NAMALWA (cell line): ENCODE measurements around the gene CASQ2.

Experiments
- DNase-seq: peaks from one replicate; pipeline ENCODE4 v3.0.0-alpha.2; 2015; ENCODE audit warnings: low spot score

Gene CASQ2

DNA sequence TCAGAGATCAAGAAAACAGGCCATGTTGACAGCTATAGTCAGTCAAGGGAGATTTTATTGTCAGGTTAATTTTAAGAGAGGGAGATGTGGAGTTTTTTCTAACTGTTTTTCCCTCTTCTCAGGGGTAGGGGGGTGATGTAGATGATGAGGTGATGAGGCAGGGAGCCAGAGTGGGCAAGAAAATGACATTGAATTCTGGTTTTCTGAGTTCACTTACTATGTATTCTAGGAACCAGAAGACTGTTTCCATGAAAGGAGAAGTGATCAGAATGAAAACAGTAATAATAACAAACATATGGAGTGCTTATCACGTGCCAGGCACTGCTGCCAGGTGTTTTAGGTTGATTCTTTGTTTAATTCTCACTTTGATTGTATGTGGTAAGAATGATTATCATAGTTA is 40.2 kb downstream of the CASQ2 start:
- no peak for DNase-seq

- no peak for DNase-seq
These were observed 40.7 kb downstream of the CASQ2 start for GRCh38 chr1:115727706-115728249.

GRCh38 chr1:115726570-115726969 is 41.9 kb downstream of the CASQ2 start:
- DNase-seq: no peak

GRCh38 chr1:115726161-115726560 is 42.4 kb downstream of the CASQ2 start:
- no peak for DNase-seq

DNA sequence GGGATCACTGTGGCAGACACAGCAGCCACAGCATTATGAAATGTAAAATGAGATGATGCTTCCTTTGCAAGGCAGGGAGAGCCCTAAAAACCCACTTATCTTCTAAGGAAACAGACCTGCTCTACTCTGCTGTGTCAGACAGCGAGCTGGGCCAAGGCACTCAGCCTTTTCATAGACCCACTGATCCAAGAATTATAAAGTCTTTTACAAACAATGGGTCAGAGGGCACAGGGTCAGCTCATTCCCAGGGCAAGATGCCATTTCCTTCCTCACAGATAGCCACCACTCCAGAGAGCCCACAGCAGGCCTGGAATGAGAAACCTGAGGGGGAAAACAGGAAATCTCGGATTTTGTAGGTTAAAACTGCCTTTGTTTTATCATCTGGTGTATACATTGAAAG is 42.9 kb downstream of the CASQ2 start:
- DNase-seq: no peak

GRCh38 chr1:115723756-115724155 is 44.8 kb downstream of the CASQ2 start:
- no peak for DNase-seq

GRCh38 chr1:115722221-115722620 is 46.3 kb downstream of the CASQ2 start:
- DNase-seq: no peak

DNA sequence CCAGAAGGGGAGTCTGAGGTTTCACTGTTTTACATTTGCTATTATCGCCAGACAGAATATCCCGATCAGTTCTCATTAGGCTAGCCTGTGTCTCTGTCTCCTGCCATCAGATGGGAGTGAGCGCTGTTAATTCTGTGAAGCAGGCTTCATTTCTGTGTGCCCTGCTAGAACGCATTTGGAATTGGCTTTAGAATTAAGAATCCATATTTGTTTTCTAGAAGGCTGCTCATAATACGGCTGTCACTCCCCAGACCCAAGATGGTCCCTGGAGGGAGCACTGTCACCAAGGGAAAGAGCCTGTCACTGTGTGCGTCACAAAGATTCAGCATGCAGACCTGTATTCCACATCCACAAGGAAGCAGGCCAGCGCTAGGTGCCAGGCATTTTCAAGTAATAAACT is 49.2 kb downstream of the CASQ2 start:
- DNase-seq: no peak

DNA sequence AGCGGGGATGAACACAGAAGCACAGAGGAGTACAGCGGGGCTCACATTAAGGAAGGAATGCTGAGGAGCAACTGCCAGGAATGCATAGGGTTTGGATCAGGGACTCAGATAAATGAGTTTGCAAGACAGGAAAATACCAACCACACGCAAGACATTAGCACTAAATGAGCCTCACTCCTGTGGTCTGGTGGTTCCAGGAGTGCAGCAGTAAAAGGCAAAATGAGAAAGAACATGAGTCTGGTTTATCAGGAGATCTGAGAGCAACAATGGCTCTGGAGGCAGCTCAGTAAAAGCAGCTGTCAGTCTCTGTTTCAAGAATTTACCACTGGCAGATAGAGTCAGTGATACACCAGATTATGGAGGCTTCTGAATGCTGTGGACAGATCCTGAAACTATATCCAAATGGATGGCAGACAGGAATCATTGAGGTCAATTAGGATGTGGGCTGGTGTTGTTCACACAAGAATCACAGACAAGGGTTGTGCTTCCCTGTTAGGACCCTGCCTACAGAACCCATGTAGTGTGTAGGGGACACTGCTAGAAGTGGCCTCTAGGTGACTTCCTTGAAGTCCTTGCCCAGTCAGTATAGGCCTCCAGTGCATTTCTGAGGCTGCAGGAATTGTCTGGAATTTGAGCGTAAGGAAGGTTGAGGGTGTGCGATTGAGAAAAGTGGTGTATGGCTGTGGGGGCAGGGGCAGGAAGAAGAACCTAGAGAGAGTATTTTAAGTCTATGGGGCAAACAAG is 50.3 kb downstream of the CASQ2 start:
- DNase-seq: no peak

DNA sequence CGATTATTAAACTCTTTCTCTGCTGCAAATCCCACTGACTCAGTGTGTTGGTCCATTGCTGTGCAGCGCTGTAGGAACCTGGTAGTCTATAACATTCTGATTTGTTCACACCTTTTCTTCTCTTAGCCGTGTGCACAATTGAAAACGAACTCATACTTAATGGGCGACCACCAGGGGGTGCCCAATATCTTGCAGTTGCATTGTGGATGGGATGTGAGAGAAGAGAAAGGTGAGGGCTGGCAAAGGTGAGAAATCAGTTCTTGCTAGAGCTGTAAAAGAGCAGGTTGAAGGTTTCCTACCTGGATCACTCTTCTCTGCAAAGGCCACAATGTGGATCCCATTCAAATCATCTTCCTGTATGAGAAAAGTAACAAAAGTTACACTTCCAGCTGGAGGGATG is 51.0 kb downstream of the CASQ2 start:
- DNase-seq: peak; percentile 42

- DNase-seq: no peak
These were observed 53.9 kb downstream of the CASQ2 start for GRCh38 chr1:115714572-115715141.

DNA sequence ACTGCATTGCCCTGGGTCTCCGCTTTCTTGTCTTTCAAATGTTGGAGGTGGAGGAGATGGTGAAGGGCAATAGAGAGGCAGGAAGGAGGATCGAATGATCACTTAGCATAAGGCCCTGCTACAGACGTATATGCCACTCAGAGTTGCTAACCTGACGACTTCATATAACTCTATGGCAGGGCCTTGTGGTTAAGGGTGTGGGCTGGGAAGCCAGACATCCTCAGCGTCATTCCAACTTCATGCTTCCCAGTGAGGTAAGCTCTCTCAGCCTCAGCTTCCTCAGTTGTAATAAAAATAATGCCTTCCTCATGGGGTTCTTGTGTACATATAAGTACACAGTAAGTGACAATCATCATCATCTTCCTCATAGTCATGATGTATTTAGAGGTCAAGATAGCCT is 54.6 kb downstream of the CASQ2 start:
- DNase-seq: no peak

DNA sequence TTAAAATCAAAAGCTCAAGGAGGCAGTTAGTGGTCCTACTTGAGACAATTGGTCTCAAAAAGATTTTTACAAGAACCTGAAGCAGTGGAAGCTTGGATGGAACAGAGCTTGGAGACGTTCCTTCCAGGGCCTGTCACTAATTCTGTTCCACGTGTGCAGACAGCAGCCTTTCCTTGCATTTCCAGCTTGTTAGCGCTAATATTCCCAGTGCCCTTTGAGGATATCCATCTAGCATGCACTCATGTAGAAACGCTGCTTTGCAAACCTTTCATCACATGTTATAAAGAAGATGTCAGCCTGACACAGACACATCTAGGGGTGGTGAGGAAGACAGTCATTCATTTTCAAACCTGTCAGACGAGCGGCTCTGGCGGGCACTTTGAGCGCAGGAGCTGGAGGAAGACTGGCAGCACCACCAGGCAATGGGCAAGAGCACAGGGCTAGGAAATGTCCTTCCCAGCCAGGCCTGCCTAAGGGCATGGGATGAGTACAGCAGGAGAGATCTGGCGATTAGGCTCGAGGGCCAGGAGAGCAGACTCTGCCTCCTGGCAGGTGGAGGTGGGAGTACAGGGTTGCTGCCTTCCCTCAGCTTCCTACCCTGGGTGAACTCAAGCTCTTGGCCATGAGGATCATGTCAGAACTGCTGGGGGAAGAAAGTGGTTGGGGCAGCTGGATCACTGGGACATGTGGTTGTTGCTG is 55.5 kb downstream of the CASQ2 start:
- DNase-seq: no peak

GRCh38 chr1:115710859-115711624 is 57.5 kb downstream of the CASQ2 start:
- no peak for DNase-seq

- DNase-seq: peak; percentile 62
These were observed 61.7 kb downstream of the CASQ2 start for GRCh38 chr1:115706587-115707425.

DNA sequence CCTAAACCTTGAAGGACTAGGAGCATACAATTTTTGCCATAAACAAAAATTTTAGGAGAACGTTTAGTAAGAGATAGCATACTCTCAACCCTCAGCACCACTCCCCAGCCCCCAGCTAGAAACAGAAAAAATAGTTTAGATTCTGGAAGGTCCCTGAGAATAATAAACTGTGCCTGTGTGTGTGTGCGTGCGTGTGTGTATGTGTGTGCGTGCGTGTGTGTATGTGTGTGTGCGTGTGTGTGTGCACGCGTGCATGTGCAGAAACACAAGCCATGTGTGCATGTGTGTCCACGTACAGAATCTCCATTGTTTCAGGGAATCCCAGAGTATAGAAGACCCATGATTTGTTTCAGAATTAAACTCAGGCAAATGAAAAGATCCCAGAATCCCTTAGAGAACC is 62.6 kb downstream of the CASQ2 start:
- DNase-seq: no peak

DNA sequence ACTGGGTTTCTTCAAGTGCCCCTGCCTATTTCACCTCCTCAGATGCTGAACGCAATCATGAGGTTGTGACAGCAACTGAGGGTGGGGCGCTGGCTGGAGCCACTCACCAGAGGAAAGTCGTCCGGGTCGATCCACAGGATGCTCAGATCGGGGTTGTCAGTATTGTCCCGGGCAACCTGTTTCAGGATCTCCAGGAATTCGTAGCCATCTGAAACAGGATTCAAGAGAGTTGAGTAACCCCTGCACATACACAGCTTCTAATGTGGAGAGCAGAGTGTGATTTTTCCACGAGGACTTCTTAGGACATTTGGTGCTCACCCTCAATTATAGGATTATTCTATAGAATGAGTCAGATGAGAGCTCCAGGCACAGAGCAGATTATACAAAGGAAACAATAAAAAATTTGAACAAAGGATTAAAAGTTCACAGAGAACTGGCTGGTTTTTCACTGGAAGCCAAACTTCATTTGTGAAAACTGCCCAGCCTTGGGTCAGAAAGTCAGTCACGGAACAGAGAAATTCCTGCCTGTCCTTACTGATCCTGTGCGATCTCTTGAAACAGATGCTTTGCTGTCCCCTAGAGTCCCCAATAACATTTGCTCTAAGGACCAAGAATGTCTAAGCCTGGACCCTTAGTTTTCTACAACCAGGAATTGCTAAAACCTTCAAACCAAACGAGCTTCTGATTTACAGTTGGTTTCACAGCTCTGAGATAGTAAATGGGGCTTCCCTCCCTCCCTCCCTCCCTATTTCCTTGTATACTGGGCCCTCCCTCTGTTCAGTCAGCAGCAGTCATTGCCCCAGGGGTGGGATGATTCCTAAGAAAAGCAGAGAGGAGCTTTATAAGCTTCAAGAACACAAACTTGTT is 63.2 kb downstream of the CASQ2 start:
- no peak for DNase-seq

DNA sequence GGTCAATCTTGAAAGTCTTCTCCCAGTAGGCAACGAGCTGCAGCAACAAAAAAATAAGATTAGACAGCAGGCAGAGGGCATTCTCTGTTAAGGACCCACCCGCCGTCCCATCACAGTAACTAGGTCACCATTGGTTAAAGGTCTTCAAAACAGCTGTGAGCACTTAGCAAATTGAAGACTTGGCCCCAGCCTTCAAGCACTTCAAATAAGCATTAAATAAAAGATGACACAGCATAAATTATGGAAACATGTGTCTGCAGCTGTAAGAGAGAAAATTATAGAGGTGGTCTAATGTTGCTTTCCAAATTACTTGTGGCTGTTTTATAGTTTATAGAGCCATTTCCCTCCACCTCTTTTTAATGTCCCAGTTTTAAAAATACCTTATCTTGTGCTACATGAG is 65.6 kb downstream of the CASQ2 start:
- DNase-seq: no peak

- no peak for DNase-seq
These were observed 67.4 kb downstream of the CASQ2 start for GRCh38 chr1:115701090-115701489.

DNA sequence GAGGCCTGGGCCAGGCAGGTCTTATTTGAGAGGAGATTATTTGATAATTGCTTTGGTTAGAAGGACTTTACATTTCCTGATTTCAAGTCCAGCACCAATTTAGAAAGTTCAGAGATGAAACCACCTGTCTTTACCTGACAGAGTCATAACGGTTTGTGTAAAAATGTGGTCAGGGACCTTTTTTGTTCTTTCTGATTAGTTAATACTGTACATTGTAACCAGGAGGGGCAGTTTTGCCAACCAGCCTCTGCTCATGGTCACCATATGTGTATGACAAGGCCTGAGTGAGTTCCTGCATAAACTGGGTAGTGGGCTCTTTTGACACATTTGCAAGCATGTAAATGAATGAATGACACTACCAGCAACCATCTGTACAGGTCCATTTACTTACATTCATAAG is 70.9 kb downstream of the CASQ2 start:
- DNase-seq: no peak

- no peak for DNase-seq
These were observed 73.7 kb downstream of the CASQ2 start for GRCh38 chr1:115694805-115695204.
